Kidney (tissue), 14 donors: Measurements from ENCODE around the gene ZFYVE26. TPM values are rescaled to one million over a fixed set of nuclear protein-coding genes. Genes with fewer than 3 reads are reported as not detected.

Experiments used
- DNase-seq, 5 donors: peaks; one replicate each; pipeline ENCODE4 v3.0.0-alpha.2; 2013 to 2020
- FAIRE-seq: peaks from 2 replicates; lab custom pipeline; 2012; peaks lifted over from hg19 to GRCh38; lab: Jason Lieb, UNC
- H3K27ac ChIP-seq, 2 donors: one replicate each; pipeline ENCODE4 v1.7.0; 2013; ENCODE audit warnings: low read depth in 2 of 2, low read length in 2 of 2, inconsistent platforms in 1 of 2
- H3K27me3 ChIP-seq: one replicate; pipeline ENCODE4 v1.7.1; 2013; ENCODE audit warnings: low read length, inconsistent platforms; ENCODE audit not compliant: control insufficient read depth, insufficient read depth
- H3K36me3 ChIP-seq, 3 donors: one replicate each; pipeline versions ENCODE4 v1.7.0 to v1.7.1; 2013; ENCODE audit warnings: low read length in 3 of 3, control low read depth in 1 of 3, inconsistent platforms in 1 of 3; ENCODE audit not compliant: insufficient read depth in 3 of 3, control insufficient read depth in 2 of 3
- H3K4me1 ChIP-seq, 3 donors: one replicate each; pipeline versions ENCODE4 v1.7.0 to v1.7.1; 2013; ENCODE audit warnings: low read length in 3 of 3, inconsistent platforms in 1 of 3, low read depth in 1 of 3; ENCODE audit not compliant: control insufficient read depth in 2 of 3, insufficient read depth in 2 of 3
- H3K4me3 ChIP-seq, 3 donors: one replicate each; pipeline versions ENCODE4 v1.7.0 to v1.8.1; 2013; ENCODE audit warnings: low read length in 3 of 3, control low read depth in 1 of 3, inconsistent platforms in 1 of 3
- H3K9ac ChIP-seq, 3 donors: one replicate each; pipeline versions ENCODE4 v1.7.0 to v1.7.1; 2013; ENCODE audit warnings: low read length in 3 of 3, control low read depth in 1 of 3, inconsistent platforms in 1 of 3
- H3K9me3 ChIP-seq, 3 donors: one replicate each; pipeline versions ENCODE4 v1.7.0 to v1.7.1; 2013; ENCODE audit warnings: low read length in 3 of 3, control low read depth in 1 of 3, inconsistent platforms in 1 of 3; ENCODE audit not compliant: control insufficient read depth in 2 of 3, insufficient read depth in 1 of 3
- CTCF ChIP-seq: IDR thresholded peaks from 3 replicates; pipeline ENCODE4 v1.5.1; 2012; ENCODE audit warnings: mild to moderate bottlenecking, moderate library complexity, borderline replicate concordance; ENCODE audit not compliant: insufficient read depth; ENCODE audit errors: extremely low read depth
- intact Hi-C: fragments of 100-400 bp; cut with DNase I; formaldehyde crosslinking; loops from one replicate; pipeline ENCODE4 v1.11.1; 2022
- polyA plus RNA-seq: library from polyadenylated mRNA; stranded (reverse); fragments of 350-450 nt; fragmentation: Illumina TruSeq; extraction: RNeasy Lipid Tissue Mini Kit (QIAGEN cat#74804); gene quantifications from one replicate; pipeline ENCODE4 v1.2.3, GENCODE V29; 2014; ENCODE audit warnings: low read depth, low replicate concordance; ENCODE audit not compliant: insufficient read depth
- total RNA-seq: library from RNA; stranded (reverse); fragmentation: NEBNext Ultra II Directional; extraction: Animal tissue kit (Norgen Biotek cat#: 25700); gene quantifications from one replicate; pipeline ENCODE4 v1.2.1, GENCODE V29; 2021
- donor health status: control.
- donor health status: control.
- donor health status: control.
- donor health status: control.
- donor health status: control.
- donor health status: DM: yes; HTN: yes; CAD: no.
- donor health status: Normal renal cell carcinoma (clear cell type).

The ZFYVE26 gene
- total and polyA plus RNA-seq, 2 donors from 2014 or later: 4.2 to 25.3 TPM

- DNase-seq: no peak
- no peak overlapping the region for H3K27ac ChIP-seq
- FAIRE-seq: no peak
- intact Hi-C loops: no loop called here
- peaks cover 0 to 3% (median 0%) of the 10 kb centered on the region in 3 donors for H3K4me1 ChIP-seq
- no peak overlapping the region for H3K4me3 ChIP-seq
- no peaks in the 10 kb centered on the region for H3K27me3 ChIP-seq
- no peaks in the 10 kb centered on the region for H3K9me3 ChIP-seq
- no peak for TF ChIP-seq CTCF
- H3K9ac ChIP-seq: no peak overlapping the region
- H3K36me3 ChIP-seq: no peaks in the 10 kb centered on the region
These were observed 118.2 kb downstream of the ZFYVE26 start for GRCh38 chr14:67698179-67698578.

GRCh38 chr14:67697006-67697405 is 119.4 kb downstream of the ZFYVE26 start:
- no peaks in the 10 kb centered on the region for H3K9me3 ChIP-seq
- peaks cover 0 to 3% (median 0%) of the 10 kb centered on the region in 3 donors for H3K4me1 ChIP-seq
- no peak for DNase-seq
- intact Hi-C loops: no loop called here
- H3K27me3 ChIP-seq: no peaks in the 10 kb centered on the region
- peaks cover 0 to 4% (median 2%) of the 10 kb centered on the region in 3 donors for H3K36me3 ChIP-seq
- H3K27ac ChIP-seq: no peak overlapping the region
- H3K4me3 ChIP-seq: no peak overlapping the region
- FAIRE-seq: no peak
- no peak overlapping the region for H3K9ac ChIP-seq
- no peak for TF ChIP-seq CTCF

Other genes starting within 250 kb of the ZFYVE26 start
- gene PIGH, start 216.3 kb downstream of the ZFYVE26 start, total RNA-seq: 31.7 TPM
- 44.9 TPM for gene PIGH, start 216.3 kb downstream of the ZFYVE26 start, polyA plus RNA-seq
- 19.2 TPM for gene ARG2, start 196.7 kb downstream of the ZFYVE26 start, total RNA-seq
- gene ARG2, start 196.7 kb downstream of the ZFYVE26 start, polyA plus RNA-seq: 77.0 TPM
- 110 TPM for gene VTI1B, start 142.0 kb downstream of the ZFYVE26 start, total RNA-seq
- 211 TPM for gene VTI1B, start 142.0 kb downstream of the ZFYVE26 start, polyA plus RNA-seq
- 66.9 TPM for gene RDH11, start 120.8 kb downstream of the ZFYVE26 start, total RNA-seq
- gene RDH11, start 120.8 kb downstream of the ZFYVE26 start, polyA plus RNA-seq: 124 TPM
- 0.22 TPM for gene RDH12, start 114.7 kb downstream of the ZFYVE26 start, total RNA-seq
- gene RDH12, start 114.7 kb downstream of the ZFYVE26 start, polyA plus RNA-seq: 10.0 TPM
- gene RAD51B, start 3.2 kb upstream of the ZFYVE26 start, total RNA-seq: 18.0 TPM
- gene RAD51B, start 3.2 kb upstream of the ZFYVE26 start, polyA plus RNA-seq: 6.9 TPM